Progenitor cell of endocrine pancreas (in vitro differentiated cells): ENCODE data around the gene MGRN1. TPM values are rescaled to one million over a fixed set of nuclear protein-coding genes. Genes with fewer than 3 reads are reported as not detected.
"Not testable (repeated sequence)": the region's sequence is repeated elsewhere in the genome, so short reads cannot be mapped to it uniquely, and the experiment has no call there.

ENCODE experiments used
- DNase-seq: peaks from one replicate; pipeline ENCODE4 v3.0.0; 2021; ENCODE audit warnings: low spot score; ENCODE audit not compliant: unreplicated experiment
- H3K27ac Mint-ChIP-seq: 2 replicates; pipeline ENCODE4 v1.8.0; 2021; ENCODE audit warnings: mild to moderate bottlenecking, moderate library complexity, mixed read lengths
- H3K27me3 Mint-ChIP-seq: 2 replicates; pipeline ENCODE4 v1.8.0; 2021; ENCODE audit warnings: mixed read lengths
- H3K36me3 Mint-ChIP-seq: 2 replicates; pipeline ENCODE4 v1.8.0; 2022; ENCODE audit warnings: mixed read lengths; ENCODE audit not compliant: insufficient read depth
- H3K4me1 Mint-ChIP-seq: 2 replicates; pipeline ENCODE4 v1.8.0; 2021; ENCODE audit warnings: low read depth, mixed read lengths
- H3K4me3 Mint-ChIP-seq: 2 replicates; pipeline ENCODE4 v1.8.0; 2021; ENCODE audit warnings: low read depth, mild to moderate bottlenecking, moderate library complexity, mixed read lengths
- H3K9me3 Mint-ChIP-seq: 2 replicates; pipeline ENCODE4 v1.8.0; 2021; ENCODE audit warnings: low read depth, mixed read lengths
- total RNA-seq: library from RNA; stranded (reverse); gene quantifications from 2 replicates; pipeline ENCODE4 v1.2.1, GENCODE V29; 2021
- TF ChIP-seq, protein P1 (sequence below): fragments of 200-600 bp; sonication (generic); IDR thresholded peaks from one replicate; pipeline ENCODE4 v1.5.0; 2021; ENCODE audit warnings: antibody characterized with exemption, mild to moderate bottlenecking; ENCODE audit not compliant: unreplicated experiment

MGRN1 gene
- total RNA-seq, 1 donor from 2014 or later = 104 TPM

DNA sequence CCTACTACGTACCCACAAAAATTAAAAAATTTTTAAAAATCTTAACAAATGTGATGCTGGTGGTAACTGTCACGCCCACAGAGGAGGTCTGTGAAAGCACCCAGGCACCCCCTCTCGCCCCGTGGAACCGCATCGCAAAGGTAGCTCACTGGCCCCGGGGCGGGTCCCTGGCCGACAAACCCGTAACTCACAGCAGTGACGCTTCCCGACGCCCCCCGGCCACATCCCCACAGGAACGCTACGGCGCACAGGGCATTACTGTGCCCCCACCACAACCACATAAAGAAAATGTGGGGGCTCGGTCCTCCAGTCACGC is 109.1 kb downstream of the MGRN1 start:
- peak overlapping the region; percentile 95 for H3K4me3 Mint-ChIP-seq
- peaks cover 11% of the 10 kb centered on the region for H3K4me1 Mint-ChIP-seq
- peak overlapping the region; percentile 97 for H3K27ac Mint-ChIP-seq
- no peaks in the 10 kb centered on the region for H3K9me3 Mint-ChIP-seq
- peaks cover 4% of the 10 kb centered on the region for H3K36me3 Mint-ChIP-seq
- no peak for DNase-seq
- peaks cover 6% of the 10 kb centered on the region for H3K27me3 Mint-ChIP-seq
- TF ChIP-seq, protein P1, sequence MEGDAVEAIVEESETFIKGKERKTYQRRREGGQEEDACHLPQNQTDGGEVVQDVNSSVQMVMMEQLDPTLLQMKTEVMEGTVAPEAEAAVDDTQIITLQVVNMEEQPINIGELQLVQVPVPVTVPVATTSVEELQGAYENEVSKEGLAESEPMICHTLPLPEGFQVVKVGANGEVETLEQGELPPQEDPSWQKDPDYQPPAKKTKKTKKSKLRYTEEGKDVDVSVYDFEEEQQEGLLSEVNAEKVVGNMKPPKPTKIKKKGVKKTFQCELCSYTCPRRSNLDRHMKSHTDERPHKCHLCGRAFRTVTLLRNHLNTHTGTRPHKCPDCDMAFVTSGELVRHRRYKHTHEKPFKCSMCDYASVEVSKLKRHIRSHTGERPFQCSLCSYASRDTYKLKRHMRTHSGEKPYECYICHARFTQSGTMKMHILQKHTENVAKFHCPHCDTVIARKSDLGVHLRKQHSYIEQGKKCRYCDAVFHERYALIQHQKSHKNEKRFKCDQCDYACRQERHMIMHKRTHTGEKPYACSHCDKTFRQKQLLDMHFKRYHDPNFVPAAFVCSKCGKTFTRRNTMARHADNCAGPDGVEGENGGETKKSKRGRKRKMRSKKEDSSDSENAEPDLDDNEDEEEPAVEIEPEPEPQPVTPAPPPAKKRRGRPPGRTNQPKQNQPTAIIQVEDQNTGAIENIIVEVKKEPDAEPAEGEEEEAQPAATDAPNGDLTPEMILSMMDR = no peak

DNA sequence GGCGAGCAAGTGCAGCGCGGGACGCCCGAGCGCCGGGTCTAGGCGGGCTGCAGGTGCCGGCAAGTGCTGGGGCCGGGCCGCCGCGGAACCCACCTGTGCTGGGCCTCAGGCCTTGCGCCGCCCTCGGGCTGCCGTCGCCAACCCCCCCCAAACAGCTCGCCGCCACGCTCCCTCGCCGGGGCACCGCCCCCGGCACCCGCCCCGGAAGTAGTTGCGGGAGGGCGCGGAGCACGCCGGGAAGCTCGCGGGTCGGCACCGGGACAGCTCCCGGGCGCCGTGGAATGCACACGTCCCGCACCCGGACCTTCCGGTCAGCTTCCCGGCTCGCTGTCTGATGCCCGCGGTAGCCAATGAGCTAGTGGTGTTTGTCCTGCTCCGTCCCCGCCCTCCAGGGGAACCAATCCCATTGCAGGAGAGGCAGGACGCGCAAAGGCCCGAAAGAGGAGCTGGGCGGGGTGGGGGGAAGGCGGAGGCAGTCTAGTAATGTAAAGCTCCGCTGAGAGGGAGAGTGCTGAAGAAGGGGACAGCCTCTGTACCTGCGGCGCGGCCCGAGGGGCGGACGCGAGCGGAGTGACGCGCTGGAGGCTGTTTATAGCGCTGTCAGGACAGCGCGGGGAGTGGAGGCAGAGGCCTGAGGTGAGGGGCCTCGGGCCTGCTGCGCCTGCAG is 109.6 kb downstream of the MGRN1 start, which contains the start of the genes ANKS3 and DNAAF8:
Gene ANKS3 (minus strand): TSS at position 209 of the 667 bp plus-strand sequence. CDS start 4,122 bp downstream, outside the sequence.
Gene DNAAF8 (plus strand): TSS at position 475 of the 667 bp plus-strand sequence. CDS start 1,978 bp downstream, outside the sequence.
- DNase-seq = peak; percentile 84
- Mint-ChIP-seq H3K36me3 (peaks cover 4% of the 10 kb centered on the region), H3K27me3 (peaks cover 6% of the 10 kb centered on the region), H3K4me1 (peaks cover 11% of the 10 kb centered on the region), H3K4me3 (peak within 1 kb of the TSS; percentile 95), H3K9me3 (no peaks in the 10 kb centered on the region), H3K27ac (peak within 1 kb of the TSS; percentile 99)
- TF ChIP-seq, protein P1 = no peak

GRCh38 chr16:4734730-4735535 is 110.3 kb downstream of the MGRN1 start:
- H3K27me3 Mint-ChIP-seq = peaks cover 6% of the 10 kb centered on the region
- peak overlapping the region; percentile 99 for H3K27ac Mint-ChIP-seq
- peaks cover 4% of the 10 kb centered on the region for H3K36me3 Mint-ChIP-seq
- TF ChIP-seq, protein P1 = no peak
- peak overlapping the region; percentile 95 for H3K4me3 Mint-ChIP-seq
- no peaks in the 10 kb centered on the region for H3K9me3 Mint-ChIP-seq
- peak; percentile 75 for DNase-seq
- H3K4me1 Mint-ChIP-seq = peaks cover 11% of the 10 kb centered on the region

DNA sequence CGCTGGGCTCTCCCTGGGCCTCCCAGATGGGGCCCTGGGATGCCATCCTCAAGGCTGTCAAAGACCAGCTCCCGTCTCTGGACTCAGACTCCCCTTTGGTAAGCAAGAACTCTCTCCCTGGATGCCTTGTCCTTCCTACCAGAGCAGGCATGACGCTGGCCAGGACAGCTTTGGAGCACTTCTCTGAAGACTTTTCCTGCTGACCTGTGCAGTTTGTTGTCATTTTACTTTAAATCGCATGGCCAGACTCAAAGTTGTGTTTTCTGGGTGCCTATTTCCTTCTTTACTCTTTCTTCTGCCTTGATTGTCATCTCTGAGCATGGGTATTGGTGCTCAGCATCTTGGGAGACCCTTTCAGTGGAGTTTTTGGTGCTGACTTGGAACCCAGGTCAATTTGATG is 111.9 kb downstream of the MGRN1 start:
- H3K27ac Mint-ChIP-seq = no peak overlapping the region
- no peak overlapping the region for H3K4me3 Mint-ChIP-seq
- H3K4me1 Mint-ChIP-seq = peaks cover 11% of the 10 kb centered on the region
- DNase-seq = no peak
- TF ChIP-seq, protein P1 = no peak
- H3K36me3 Mint-ChIP-seq = no peaks in the 10 kb centered on the region
- peaks cover 6% of the 10 kb centered on the region for H3K27me3 Mint-ChIP-seq
- H3K9me3 Mint-ChIP-seq = no peaks in the 10 kb centered on the region

GRCh38 chr16:4737545-4737944 is 112.9 kb downstream of the MGRN1 start:
- TF ChIP-seq, protein P1 = no peak
- H3K9me3 Mint-ChIP-seq = no peaks in the 10 kb centered on the region
- no peak overlapping the region for H3K27ac Mint-ChIP-seq
- H3K4me1 Mint-ChIP-seq = peaks cover 11% of the 10 kb centered on the region
- no peak for DNase-seq
- H3K27me3 Mint-ChIP-seq = peaks cover 6% of the 10 kb centered on the region
- H3K36me3 Mint-ChIP-seq = no peaks in the 10 kb centered on the region
- no peak overlapping the region for H3K4me3 Mint-ChIP-seq

- H3K27me3 Mint-ChIP-seq, H3K27ac Mint-ChIP-seq, H3K4me1 Mint-ChIP-seq, H3K4me3 Mint-ChIP-seq, DNase-seq, H3K9me3 Mint-ChIP-seq, H3K36me3 Mint-ChIP-seq: not testable (repeated sequence)
Observed at GRCh38 chr16:4738370-4738769, 113.7 kb downstream of the MGRN1 start.
